Cerebellar nuclear complex (tissue), 1 donor: ENCODE measurements around the gene SMYD4.
"Not testable (repeated sequence)": the region's sequence is repeated elsewhere in the genome, so short reads cannot be mapped to it uniquely, and the experiment has no call there.

Experiments
- DNase-seq, 2 experiments: peaks; one replicate each; lab custom pipeline; 2025; lab: John Stamatoyannopoulos, UW

The SMYD4 gene

GRCh38 chr17:1783834-1784611 lies 45.7 kb downstream of the SMYD4 start:
- no peak for DNase-seq

- no peak for DNase-seq
Measured at GRCh38 chr17:1783271-1783670, 46.4 kb downstream of the SMYD4 start.

GRCh38 chr17:1782171-1782567 lies 47.5 kb downstream of the SMYD4 start:
- no peak for DNase-seq

GRCh38 chr17:1779571-1780131 lies 50.1 kb downstream of the SMYD4 start:
- no peak for DNase-seq

- DNase-seq, result no peak
Measured at GRCh38 chr17:1776857-1777256, 52.8 kb downstream of the SMYD4 start.

GRCh38 chr17:1776328-1776727 lies 53.4 kb downstream of the SMYD4 start:
- DNase-seq, result no peak

GRCh38 chr17:1774390-1775176 lies 55.1 kb downstream of the SMYD4 start:
- no peak for DNase-seq

- DNase-seq, result no peak
Measured at GRCh38 chr17:1773696-1774181, 56.0 kb downstream of the SMYD4 start.

- not testable (repeated sequence) for DNase-seq
Measured at GRCh38 chr17:1773000-1773695, 56.6 kb downstream of the SMYD4 start.

GRCh38 chr17:1769822-1770477 lies 59.8 kb downstream of the SMYD4 start:
- DNase-seq, result no peak

- no peak for DNase-seq
Measured at GRCh38 chr17:1767358-1767757, 62.3 kb downstream of the SMYD4 start.

- DNase-seq, result no peak
Measured at GRCh38 chr17:1766382-1767135, 63.1 kb downstream of the SMYD4 start.

GRCh38 chr17:1765576-1765975 lies 64.1 kb downstream of the SMYD4 start:
- no peak for DNase-seq

- DNase-seq, result not testable (repeated sequence)
Measured at GRCh38 chr17:1764705-1765104, 65.0 kb downstream of the SMYD4 start.

- DNase-seq, result no peak
Measured at GRCh38 chr17:1764284-1764683, 65.4 kb downstream of the SMYD4 start.

GRCh38 chr17:1762901-1763898 lies 66.5 kb downstream of the SMYD4 start:
- no peak for DNase-seq

GRCh38 chr17:1762233-1762900 lies 67.3 kb downstream of the SMYD4 start:
- DNase-seq, result no peak

GRCh38 chr17:1759529-1759928 lies 70.2 kb downstream of the SMYD4 start:
- no peak for DNase-seq

- DNase-seq, result no peak
Measured at GRCh38 chr17:1758807-1759206, 70.9 kb downstream of the SMYD4 start.
